Natural killer cell (primary cell): Measurements from ENCODE around the gene NTM. TPM values are rescaled to one million over a fixed set of nuclear protein-coding genes. Genes with fewer than 3 reads are reported as not detected.

Experiments used
- ATAC-seq, 3 donors: fragments of 150-1000 bp in 2 of 3; fragments of 200-7000 bp in 1 of 3; cut with Tn5 transposase; 1 replicate in 1 of 3; 2 replicates in 2 of 3; pipeline ENCODE4 v1.10.0; 2021; ENCODE audit warnings: mild to moderate bottlenecking in 2 of 3, moderate library complexity in 2 of 3
- DNase-seq, 2 donors: peaks; one replicate each; pipeline versions ENCODE4 v3.0.0 to v3.0.0-alpha.2; 2013 to 2021; ENCODE audit warnings: mixed read lengths in 1 of 2
- H3K27ac ChIP-seq: one replicate; pipeline ENCODE4 v1.5.1; 2013; ENCODE audit warnings: mild to moderate bottlenecking, low read length
- H3K27me3 ChIP-seq: one replicate; pipeline ENCODE4 v1.6.1; 2013; ENCODE audit warnings: low read length; ENCODE audit not compliant: control insufficient read depth, insufficient read depth
- H3K36me3 ChIP-seq: one replicate; pipeline ENCODE4 v1.6.1; 2013; ENCODE audit warnings: low read length; ENCODE audit not compliant: control insufficient read depth, insufficient read depth
- H3K4me1 ChIP-seq: one replicate; pipeline ENCODE4 v1.6.1; 2013; ENCODE audit warnings: low read length; ENCODE audit not compliant: control insufficient read depth, insufficient read depth
- H3K4me3 ChIP-seq: one replicate; pipeline ENCODE4 v1.5.1; 2013; ENCODE audit warnings: low read length
- H3K9me3 ChIP-seq: one replicate; pipeline ENCODE4 v1.6.1; 2013; ENCODE audit warnings: low read length; ENCODE audit not compliant: control insufficient read depth, insufficient read depth
- H3K27ac Mint-ChIP-seq, 2 donors: one replicate each; pipeline ENCODE4 v1.8.0; 2022; ENCODE audit warnings: mild to moderate bottlenecking in 2 of 2, mixed read lengths in 2 of 2, moderate library complexity in 1 of 2
- H3K27me3 Mint-ChIP-seq, 2 donors: one replicate each; pipeline ENCODE4 v1.8.0; 2022; ENCODE audit warnings: low read depth in 2 of 2, mixed read lengths in 2 of 2
- H3K36me3 Mint-ChIP-seq: one replicate; pipeline ENCODE4 v1.8.0; 2022; ENCODE audit warnings: mixed read lengths
- H3K4me1 Mint-ChIP-seq, 2 donors: one replicate each; pipeline ENCODE4 v1.8.0; 2022; ENCODE audit warnings: mixed read lengths in 2 of 2
- H3K4me3 Mint-ChIP-seq: one replicate; pipeline ENCODE4 v1.8.0; 2022; ENCODE audit warnings: mild to moderate bottlenecking, moderate library complexity, mixed read lengths
- H3K9me3 Mint-ChIP-seq, 2 donors: one replicate each; pipeline ENCODE4 v1.8.0; 2022; ENCODE audit warnings: mixed read lengths in 2 of 2
- CTCF ChIP-seq: fragments of 200-600 bp; IDR thresholded peaks from one replicate; pipeline ENCODE4 v1.8.0; 2022; ENCODE audit warnings: antibody characterized with exemption
- WGBS: methylation state at CpG from one replicate; pipeline ENCODE4 v1.1.7; 2013; ENCODE audit warnings: missing lambda C conversion rate; ENCODE audit not compliant: insufficient coverage; 5-methylcytosine and 5-hydroxymethylcytosine counted together
- intact Hi-C: fragments of 100-400 bp; cut with micrococcal nuclease; formaldehyde crosslinking; loops from one replicate; pipeline ENCODE4 v1.14.2; 2022
- total RNA-seq, 4 donors: library from RNA; stranded (reverse); fragments of 120-200 nt in 1 of 4; gene quantifications; one replicate each; pipeline versions ENCODE4 v1.2.3 to v1.2.4, GENCODE V29; 2013 to 2022

Gene NTM
- total RNA-seq, 3 donors from 2014 or later (not counting 1 experiment from before 2014, with no cell fraction given) = not detected

DNA sequence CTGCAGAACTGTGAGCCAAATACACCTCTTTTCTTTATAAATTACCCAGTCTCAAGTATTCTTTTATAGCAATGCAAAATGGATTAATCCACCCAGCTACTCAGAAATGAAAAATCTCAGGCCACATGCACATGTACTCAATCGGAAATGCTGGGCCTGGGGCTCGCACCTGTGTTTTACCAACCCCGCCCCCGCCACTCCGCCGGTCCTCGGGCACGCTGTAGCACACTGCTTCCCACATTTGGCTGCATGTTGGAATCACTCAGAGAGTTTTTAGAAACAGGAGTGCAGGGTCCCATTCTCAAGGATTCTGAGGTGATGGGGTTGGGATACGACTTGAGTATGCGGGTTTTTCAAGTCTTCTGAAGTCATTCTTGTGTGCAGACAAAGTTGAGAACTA lies 284.4 kb downstream of the NTM start:
- H3K4me1 ChIP-seq = peaks cover 4% of the 10 kb centered on the region
- Mint-ChIP-seq H3K36me3 (no peaks in the 10 kb centered on the region), H3K4me1 (no peaks in the 10 kb centered on the region), H3K9me3 (no peaks in the 10 kb centered on the region), H3K27me3 (peaks cover 6 to 8% of the 10 kb centered on the region in 2 donors), H3K4me3 (no peak overlapping the region), H3K27ac (no peak overlapping the region)
- no peak for TF ChIP-seq CTCF
- DNase-seq (no peak), ATAC-seq (no peak)
- H3K27ac ChIP-seq = no peak overlapping the region
- intact Hi-C loops = no loop called here
- no peak overlapping the region for H3K4me3 ChIP-seq
- 95% methylated on average over 10 of the region's 10 CpGs for WGBS
- no peaks in the 10 kb centered on the region for H3K9me3 ChIP-seq
- H3K36me3 ChIP-seq = no peaks in the 10 kb centered on the region
- H3K27me3 ChIP-seq = no peaks in the 10 kb centered on the region

DNA sequence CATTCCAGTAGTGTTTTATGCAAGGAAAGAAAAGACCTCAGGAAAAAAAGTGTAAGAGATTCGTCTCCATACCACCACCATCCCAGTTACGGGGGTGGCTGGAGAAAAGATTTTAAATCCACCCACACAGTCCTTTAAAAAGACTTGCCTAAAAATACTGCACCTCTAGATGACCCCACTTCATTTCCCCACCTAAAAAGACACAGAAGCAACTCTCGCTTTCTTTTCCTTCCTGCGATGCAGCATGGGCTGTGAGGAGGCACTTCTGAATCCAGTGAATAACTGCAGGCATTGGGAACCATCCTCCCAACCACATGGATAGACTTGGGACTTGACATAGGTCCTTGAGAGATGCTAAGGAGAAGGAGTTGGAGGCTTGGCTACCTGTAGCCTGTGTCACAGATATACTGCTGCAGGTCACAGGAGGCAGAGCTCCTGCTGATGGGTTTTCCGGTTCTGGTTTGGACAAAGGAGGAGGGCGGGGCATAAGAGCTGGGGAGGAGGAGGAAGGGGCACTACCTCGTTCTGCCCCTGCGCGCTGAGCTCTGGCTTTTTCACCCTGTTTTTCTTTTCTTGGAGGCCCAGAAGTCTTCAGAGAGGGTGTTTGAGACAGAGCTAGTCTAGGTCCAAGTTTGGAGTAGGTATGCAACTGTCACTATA lies 285.9 kb downstream of the NTM start:
- H3K4me3 ChIP-seq = no peak overlapping the region
- H3K27ac ChIP-seq = no peak overlapping the region
- WGBS = 57% methylated on average over 9 of the region's 9 CpGs
- Mint-ChIP-seq H3K9me3 (no peaks in the 10 kb centered on the region), H3K4me1 (no peaks in the 10 kb centered on the region), H3K27ac (no peak overlapping the region), H3K36me3 (no peaks in the 10 kb centered on the region), H3K27me3 (peaks cover 11 to 14% of the 10 kb centered on the region in 2 donors), H3K4me3 (no peak overlapping the region)
- no peak for TF ChIP-seq CTCF
- no peak for DNase-seq
- peaks cover 4% of the 10 kb centered on the region for H3K4me1 ChIP-seq
- no peak for ATAC-seq
- H3K36me3 ChIP-seq = no peaks in the 10 kb centered on the region
- H3K27me3 ChIP-seq = no peaks in the 10 kb centered on the region
- intact Hi-C loops = no loop called here
- H3K9me3 ChIP-seq = no peaks in the 10 kb centered on the region

GRCh38 chr11:131656839-131657211 lies 286.4 kb downstream of the NTM start:
- DNase-seq (no peak), ATAC-seq (no peak)
- Histone ChIP-seq H3K4me1 (peaks cover 4% of the 10 kb centered on the region), H3K36me3 (no peaks in the 10 kb centered on the region), H3K27ac (no peak overlapping the region), H3K9me3 (no peaks in the 10 kb centered on the region), H3K27me3 (no peaks in the 10 kb centered on the region), H3K4me3 (no peak overlapping the region)
- 42% methylated on average over 9 of the region's 9 CpGs for WGBS
- Mint-ChIP-seq H3K4me3 (no peak overlapping the region), H3K4me1 (no peaks in the 10 kb centered on the region), H3K27ac (no peak overlapping the region), H3K36me3 (no peaks in the 10 kb centered on the region), H3K27me3 (peaks cover 11 to 14% of the 10 kb centered on the region in 2 donors), H3K9me3 (no peaks in the 10 kb centered on the region)
- intact Hi-C loops = no loop called here
- no peak for TF ChIP-seq CTCF

- intact Hi-C loops = no loop called here
- ATAC-seq (no peak), DNase-seq (no peak)
- no peaks in the 10 kb centered on the region for H3K27me3 ChIP-seq
- H3K36me3 Mint-ChIP-seq = no peaks in the 10 kb centered on the region
- peaks cover 4% of the 10 kb centered on the region for H3K4me1 ChIP-seq
- no peak overlapping the region for H3K4me3 ChIP-seq
- WGBS = 84% methylated on average over 17 of the region's 17 CpGs
- H3K27ac Mint-ChIP-seq = no peak overlapping the region
- no peaks in the 10 kb centered on the region for H3K9me3 Mint-ChIP-seq
- peaks cover 11 to 14% of the 10 kb centered on the region in 2 donors for H3K27me3 Mint-ChIP-seq
- H3K4me1 Mint-ChIP-seq = no peaks in the 10 kb centered on the region
- no peak for TF ChIP-seq CTCF
- H3K36me3 ChIP-seq = no peaks in the 10 kb centered on the region
- H3K9me3 ChIP-seq = no peaks in the 10 kb centered on the region
- H3K27ac ChIP-seq = no peak overlapping the region
- no peak overlapping the region for H3K4me3 Mint-ChIP-seq
Observed at GRCh38 chr11:131658414-131658813, 288.0 kb downstream of the NTM start.
